AG09309 (cell line): ENCODE measurements around the gene KRTAP12-1.
"Not testable (repeated sequence)": the region's sequence is repeated elsewhere in the genome, so short reads cannot be mapped to it uniquely, and the experiment has no call there.

Experiments used
- DNase-seq: peaks from one replicate; pipeline ENCODE4 v3.0.0-alpha.2; 2010; ENCODE audit warnings: low read depth
- H3K4me3 ChIP-seq: 2 replicates; pipeline ENCODE4 v1.5.1; 2011; ENCODE audit warnings: mild to moderate bottlenecking, low read depth, low read length, moderate library complexity; ENCODE audit not compliant: control insufficient read depth
- TF ChIP-seq, protein P1 (sequence below): IDR thresholded peaks from 2 replicates; pipeline ENCODE4 v1.5.1; 2011; ENCODE audit warnings: mild to moderate bottlenecking, low read depth, low read length, inconsistent platforms; ENCODE audit not compliant: insufficient read depth, control insufficient read depth; ENCODE audit errors: missing control alignments

KRTAP12-1 gene

GRCh38 chr21:44692798-44693512 lies 11.0 kb upstream of the KRTAP12-1 start:
- H3K4me3 ChIP-seq = no peak overlapping the region
- DNase-seq = no peak
- TF ChIP-seq, protein P1, sequence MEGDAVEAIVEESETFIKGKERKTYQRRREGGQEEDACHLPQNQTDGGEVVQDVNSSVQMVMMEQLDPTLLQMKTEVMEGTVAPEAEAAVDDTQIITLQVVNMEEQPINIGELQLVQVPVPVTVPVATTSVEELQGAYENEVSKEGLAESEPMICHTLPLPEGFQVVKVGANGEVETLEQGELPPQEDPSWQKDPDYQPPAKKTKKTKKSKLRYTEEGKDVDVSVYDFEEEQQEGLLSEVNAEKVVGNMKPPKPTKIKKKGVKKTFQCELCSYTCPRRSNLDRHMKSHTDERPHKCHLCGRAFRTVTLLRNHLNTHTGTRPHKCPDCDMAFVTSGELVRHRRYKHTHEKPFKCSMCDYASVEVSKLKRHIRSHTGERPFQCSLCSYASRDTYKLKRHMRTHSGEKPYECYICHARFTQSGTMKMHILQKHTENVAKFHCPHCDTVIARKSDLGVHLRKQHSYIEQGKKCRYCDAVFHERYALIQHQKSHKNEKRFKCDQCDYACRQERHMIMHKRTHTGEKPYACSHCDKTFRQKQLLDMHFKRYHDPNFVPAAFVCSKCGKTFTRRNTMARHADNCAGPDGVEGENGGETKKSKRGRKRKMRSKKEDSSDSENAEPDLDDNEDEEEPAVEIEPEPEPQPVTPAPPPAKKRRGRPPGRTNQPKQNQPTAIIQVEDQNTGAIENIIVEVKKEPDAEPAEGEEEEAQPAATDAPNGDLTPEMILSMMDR = no peak

GRCh38 chr21:44691686-44692085 lies 9.7 kb upstream of the KRTAP12-1 start:
- no peak for DNase-seq
- TF ChIP-seq, protein P1 = no peak
- H3K4me3 ChIP-seq = no peak overlapping the region

GRCh38 chr21:44689740-44690139 lies 7.8 kb upstream of the KRTAP12-1 start:
- not testable (repeated sequence) for H3K4me3 ChIP-seq, DNase-seq

DNA sequence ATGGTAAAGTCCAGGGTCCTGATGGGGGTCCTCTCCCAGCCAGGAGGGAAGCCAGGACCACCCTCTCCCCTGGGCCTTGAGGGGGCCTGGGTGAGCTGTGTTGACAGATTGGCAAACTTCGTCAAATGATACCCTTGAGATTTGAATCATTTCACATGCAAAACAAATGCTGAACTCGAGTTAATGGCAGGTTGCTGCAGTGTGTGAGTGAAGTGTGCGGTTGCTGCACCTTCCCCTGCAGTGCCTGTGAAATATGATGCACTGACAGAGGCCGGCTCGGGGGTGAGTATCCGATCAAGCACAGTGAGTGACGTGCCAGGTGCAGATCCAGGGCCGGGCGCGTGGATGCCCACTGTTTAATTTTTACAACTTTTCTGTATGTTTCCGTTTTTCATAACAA lies 5.7 kb upstream of the KRTAP12-1 start:
- H3K4me3 ChIP-seq = no peak overlapping the region
- no peak for DNase-seq
- TF ChIP-seq, protein P1 = no peak

DNA sequence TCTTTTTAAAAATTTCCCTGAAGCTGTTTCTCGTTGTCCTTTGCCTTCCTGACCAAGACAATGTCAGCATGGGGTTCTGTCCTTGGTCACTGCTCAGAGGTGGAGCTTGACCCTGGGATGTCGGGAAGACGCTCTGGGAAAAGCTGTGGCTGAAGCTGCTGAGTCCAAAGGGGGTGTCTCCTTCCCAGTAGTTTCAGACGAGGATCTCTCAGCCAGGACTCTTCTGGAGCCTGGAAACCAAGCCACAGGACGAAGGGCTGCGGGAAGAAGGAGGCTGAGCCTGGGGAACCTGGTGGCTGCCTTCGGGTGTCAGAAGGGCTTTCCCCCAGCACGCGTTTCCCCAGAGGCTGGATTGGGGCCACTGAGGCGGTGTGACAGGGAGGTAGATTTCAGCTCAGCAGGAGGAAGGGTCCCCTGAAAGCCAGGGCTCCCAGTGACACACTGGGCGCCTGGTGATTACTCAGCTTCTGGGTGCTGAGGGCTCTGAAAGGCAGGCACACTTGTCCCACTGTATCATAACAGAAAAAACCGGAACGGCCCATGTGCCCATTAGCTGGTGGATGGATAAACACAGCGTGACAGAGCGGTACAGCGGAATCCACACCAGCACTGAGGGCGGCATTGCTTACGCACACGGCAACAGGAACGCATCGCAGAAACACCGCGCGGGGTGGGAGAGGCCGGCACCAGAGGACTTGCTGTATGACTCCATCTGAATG lies 5.0 kb upstream of the KRTAP12-1 start:
- no peak for DNase-seq
- TF ChIP-seq, protein P1 = no peak
- no peak overlapping the region for H3K4me3 ChIP-seq

DNA sequence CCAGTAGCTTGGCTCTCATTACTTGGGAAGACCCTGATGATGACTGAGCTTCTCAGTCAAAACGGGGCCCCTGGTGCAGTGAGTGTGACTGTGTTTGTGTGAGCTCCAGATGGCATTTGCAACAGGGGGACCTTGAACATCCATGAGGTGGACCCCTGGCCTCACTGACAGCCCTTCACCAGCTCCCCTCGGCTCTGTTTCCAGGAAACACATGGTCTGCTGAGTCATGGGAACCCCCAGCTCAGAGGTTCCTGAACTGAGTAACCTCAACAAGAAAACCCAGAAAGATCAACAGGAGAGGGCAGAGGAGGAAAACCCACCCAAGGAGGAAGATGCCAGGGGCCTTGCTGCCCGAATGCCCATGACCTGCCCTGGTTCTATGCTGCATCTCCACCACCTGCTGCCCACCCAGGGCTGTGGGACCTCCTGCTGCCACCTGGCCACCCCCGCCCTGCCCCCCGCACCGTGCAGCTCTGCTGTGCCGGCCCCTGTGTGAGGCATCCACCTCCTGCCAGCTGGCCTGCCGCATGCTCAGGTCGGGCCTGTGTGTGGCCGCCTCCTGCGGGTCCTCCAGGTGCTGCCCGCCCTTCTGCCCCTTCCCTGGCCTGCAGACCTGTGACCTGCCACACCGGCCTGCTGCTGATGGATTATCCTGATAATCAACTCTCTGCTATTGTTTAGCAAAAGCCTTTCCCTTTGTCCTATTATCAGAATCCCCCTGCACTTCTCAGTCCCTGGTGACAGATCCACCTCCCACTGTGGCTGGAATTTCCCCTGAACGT lies 4.2 kb upstream of the KRTAP12-1 start:
- DNase-seq = no peak
- TF ChIP-seq, protein P1 = no peak
- H3K4me3 ChIP-seq = no peak overlapping the region

GRCh38 chr21:44685050-44685449 lies 3.1 kb upstream of the KRTAP12-1 start:
- H3K4me3 ChIP-seq, DNase-seq: not testable (repeated sequence)
